Epithelial cell of esophagus (primary cell): ENCODE data around the gene KLF5.
A peak's percentile ranks its signal among the peaks of the same experiment; 100 is the strongest.

Source experiments
- DNase-seq: peaks from one replicate; pipeline ENCODE4 v3.0.0; 2010; ENCODE audit warnings: low read depth
- H3K4me3 ChIP-seq: 2 replicates; pipeline ENCODE4 v1.5.1; 2011; ENCODE audit warnings: mild to moderate bottlenecking, low read length, control low read depth
- CTCF ChIP-seq: IDR thresholded peaks from 2 replicates; pipeline ENCODE4 v1.5.1; 2011; ENCODE audit warnings: low read depth, mild to moderate bottlenecking, low read length, control low read depth, inconsistent platforms; ENCODE audit not compliant: insufficient read depth; ENCODE audit errors: missing control alignments

Gene KLF5

GRCh38 chr13:73082471-73082870, 23.7 kb downstream of the KLF5 start:
- TF ChIP-seq CTCF = no peak
- H3K4me3 ChIP-seq = no peak overlapping the region
- DNase-seq = peak; percentile 71

- TF ChIP-seq CTCF = no peak
- DNase-seq = no peak
Measured at GRCh38 chr13:73082895-73083294, 24.1 kb downstream of the KLF5 start.

GRCh38 chr13:73088332-73088935, 29.6 kb downstream of the KLF5 start:
- no peak overlapping the region for H3K4me3 ChIP-seq
- TF ChIP-seq CTCF = no peak
- no peak for DNase-seq

More at GRCh38 chr13:73082895-73083294, 24.1 kb downstream of the KLF5 start:
- H3K4me3 ChIP-seq = no peak overlapping the region

GRCh38 chr13:73089213-73089612, 30.4 kb downstream of the KLF5 start:
- no peak overlapping the region for H3K4me3 ChIP-seq
- TF ChIP-seq CTCF = no peak
- DNase-seq = no peak

- H3K4me3 ChIP-seq = no peak overlapping the region
- DNase-seq = peak; percentile 97
- TF ChIP-seq CTCF = no peak
Measured at GRCh38 chr13:73090116-73090822, 31.5 kb downstream of the KLF5 start.

- H3K4me3 ChIP-seq = no peak overlapping the region
- no peak for TF ChIP-seq CTCF
- no peak for DNase-seq
Measured at GRCh38 chr13:73090823-73091187, 32.0 kb downstream of the KLF5 start.

- TF ChIP-seq CTCF = no peak
- DNase-seq = no peak
Measured at GRCh38 chr13:73092829-73093228, 34.0 kb downstream of the KLF5 start.

More at GRCh38 chr13:73092829-73093228, 34.0 kb downstream of the KLF5 start:
- H3K4me3 ChIP-seq = no peak overlapping the region
